K562 (cell line): ENCODE results near the gene CCDC148. TPM values are rescaled to one million over a fixed set of nuclear protein-coding genes. Genes with fewer than 3 reads are reported as not detected.

Source experiments
- CHD1 ChIP-seq: fragments of 200-600 bp; sonication (generic); IDR thresholded peaks from one replicate; pipeline ENCODE4 v1.6.1; 2012; ENCODE audit warnings: mild to moderate bottlenecking, moderate library complexity, low read length, inconsistent platforms
- CREBBP ChIP-seq: IDR thresholded peaks from one replicate; pipeline ENCODE4 v1.6.1; 2012; ENCODE audit warnings: low read depth, mild to moderate bottlenecking, control low read depth, inconsistent platforms, low read length
- E2F3 ChIP-seq: fragments of 250-450 bp; sonication (Bioruptor Pico); IDR thresholded peaks from 2 replicates; pipeline ENCODE4 v1.4.0; 2020; ENCODE audit warnings: mild to moderate bottlenecking
- ERF ChIP-seq: fragments of 450-650 bp; formaldehyde crosslinking; IDR thresholded peaks from 2 replicates; pipeline ENCODE4 v1.4.0; 2020; ENCODE audit warnings: mild to moderate bottlenecking, mixed read lengths
- FIP1L1 ChIP-seq: fragments of 200-400 bp; formaldehyde crosslinking; IDR thresholded peaks from 2 replicates; pipeline ENCODE4 v1.6.1; 2018; ENCODE audit warnings: mild to moderate bottlenecking, low read depth, low read length; ENCODE audit not compliant: poor library complexity, severe bottlenecking
- FOXA1 ChIP-seq: fragments of 450-650 bp; IDR thresholded peaks from 2 replicates; pipeline ENCODE4 v1.6.1; 2016; ENCODE audit warnings: mild to moderate bottlenecking, borderline replicate concordance
- HBP1 ChIP-seq: fragments of 450-650 bp; formaldehyde crosslinking; IDR thresholded peaks from 2 replicates; pipeline ENCODE4 v1.4.0; 2022; ENCODE audit warnings: missing genetic modification characterization
- HNRNPK ChIP-seq: fragments of 200-400 bp; formaldehyde crosslinking; IDR thresholded peaks from one replicate; pipeline ENCODE4 v1.6.1; 2018; ENCODE audit warnings: mild to moderate bottlenecking, low read depth, low read length; ENCODE audit not compliant: poor library complexity, severe bottlenecking
- PHF21A ChIP-seq: fragments of 450-650 bp; IDR thresholded peaks from 2 replicates; pipeline ENCODE4 v1.6.1; 2017; ENCODE audit warnings: low read depth, borderline replicate concordance
- PRPF4 ChIP-seq: fragments of 200-400 bp; formaldehyde crosslinking; IDR thresholded peaks from one replicate; pipeline ENCODE4 v1.6.1; 2017; ENCODE audit warnings: low read length, low read depth, mild to moderate bottlenecking; ENCODE audit not compliant: insufficient read depth, poor library complexity, severe bottlenecking
- PTRF ChIP-seq: fragments of 450-650 bp; IDR thresholded peaks from 2 replicates; pipeline ENCODE4 v1.6.1; 2016; ENCODE audit warnings: mild to moderate bottlenecking, missing genetic modification characterization, missing compliant biosample characterization
- SP1 ChIP-seq: sonication (generic); formaldehyde crosslinking; IDR thresholded peaks from 2 replicates; pipeline ENCODE4 v1.8.1; 2022; ENCODE audit warnings: mild to moderate bottlenecking, missing genetic modification reagents
- SPI1 ChIP-seq: IDR thresholded peaks from 2 replicates; pipeline ENCODE4 v1.6.1; 2011; ENCODE audit warnings: low read depth, low read length, control low read depth, borderline replicate concordance
- TGIF2 ChIP-seq: sonication (generic); formaldehyde crosslinking; IDR thresholded peaks from 2 replicates; pipeline ENCODE4 v1.8.1; 2022; ENCODE audit warnings: mild to moderate bottlenecking, missing genetic modification reagents, moderate library complexity
- U2AF1 ChIP-seq: fragments of 200-400 bp; formaldehyde crosslinking; optimal IDR thresholded peaks from 2 replicates; pipeline ENCODE3; 2017; ENCODE audit warnings: mild to moderate bottlenecking, low read depth, low read length, moderate library complexity
- ZNF12 ChIP-seq: sonication (generic); formaldehyde crosslinking; IDR thresholded peaks from 2 replicates; pipeline ENCODE4 v1.4.0; 2020; ENCODE audit warnings: mild to moderate bottlenecking, missing genetic modification reagents
- ZNF174 ChIP-seq: fragments of 250-450 bp; sonication (Bioruptor Pico); IDR thresholded peaks from 2 replicates; pipeline ENCODE4 v1.4.0; 2020; ENCODE audit warnings: mild to moderate bottlenecking
- ZNF740 ChIP-seq, 3 experiments: fragments of 200-800 bp in 1 of 3; sonication (Bioruptor generic) in 1 of 3; sonication (generic) in 1 of 3; formaldehyde crosslinking in 1 of 3; IDR thresholded peaks; 2 replicates each; pipeline versions ENCODE4 v1.6.1 to v1.8.0; 2016 to 2022; ENCODE audit warnings: mild to moderate bottlenecking in 2 of 3, missing compliant biosample characterization in 2 of 3, missing genetic modification characterization in 2 of 3, missing genetic modification reagents in 1 of 3
- ZNF76 ChIP-seq: fragments of 250-450 bp; sonication (Bioruptor Pico); IDR thresholded peaks from 2 replicates; pipeline ENCODE4 v1.4.0; 2020; ENCODE audit warnings: mild to moderate bottlenecking, moderate library complexity, borderline replicate concordance
- polyA plus RNA-seq, 8 experiments: library from polyadenylated mRNA; depleted of rRNA in 4 of 8; stranded (reverse) in 5 of 8; unstranded in 3 of 8; fragments of >200 nt; fragmentation: Nextera tagmentation in 2 of 8; fragmentation: Illumina TruSeq in 1 of 8; extraction: Ambion mirVana in 2 of 8; extraction: Trizol in 1 of 8; gene quantifications; 2 replicates each; pipeline versions ENCODE4 v1.2.1 to v1.2.3, GENCODE V29; 2011 to 2014; ENCODE audit warnings: inconsistent platforms in 1 of 8, missing spikeins in 1 of 8
- total RNA-seq, 7 experiments: library from RNA; depleted of rRNA in 6 of 7; stranded (reverse); fragments of >200 nt in 6 of 7; fragmentation: Illumina TruSeq in 2 of 7; extraction: Trizol in 2 of 7; gene quantifications; 2 replicates each; pipeline versions ENCODE4 v1.2.1 to v1.2.3, GENCODE V29; 2011 to 2021; ENCODE audit warnings: low replicate concordance in 1 of 7
- TF ChIP-seq, protein P1 (sequence below): fragments of 450-650 bp; IDR thresholded peaks from 2 replicates; pipeline ENCODE4 v1.6.1; 2014; ENCODE audit warnings: low read depth, mild to moderate bottlenecking, moderate library complexity, borderline replicate concordance

The CCDC148 gene
- total and polyA plus RNA-seq, 9 of the 15 experiments (the other 6 are each of a cell fraction or from before 2014, with no cell fraction given), result 0.10 to 1.4 (median 0.65) TPM

DNA sequence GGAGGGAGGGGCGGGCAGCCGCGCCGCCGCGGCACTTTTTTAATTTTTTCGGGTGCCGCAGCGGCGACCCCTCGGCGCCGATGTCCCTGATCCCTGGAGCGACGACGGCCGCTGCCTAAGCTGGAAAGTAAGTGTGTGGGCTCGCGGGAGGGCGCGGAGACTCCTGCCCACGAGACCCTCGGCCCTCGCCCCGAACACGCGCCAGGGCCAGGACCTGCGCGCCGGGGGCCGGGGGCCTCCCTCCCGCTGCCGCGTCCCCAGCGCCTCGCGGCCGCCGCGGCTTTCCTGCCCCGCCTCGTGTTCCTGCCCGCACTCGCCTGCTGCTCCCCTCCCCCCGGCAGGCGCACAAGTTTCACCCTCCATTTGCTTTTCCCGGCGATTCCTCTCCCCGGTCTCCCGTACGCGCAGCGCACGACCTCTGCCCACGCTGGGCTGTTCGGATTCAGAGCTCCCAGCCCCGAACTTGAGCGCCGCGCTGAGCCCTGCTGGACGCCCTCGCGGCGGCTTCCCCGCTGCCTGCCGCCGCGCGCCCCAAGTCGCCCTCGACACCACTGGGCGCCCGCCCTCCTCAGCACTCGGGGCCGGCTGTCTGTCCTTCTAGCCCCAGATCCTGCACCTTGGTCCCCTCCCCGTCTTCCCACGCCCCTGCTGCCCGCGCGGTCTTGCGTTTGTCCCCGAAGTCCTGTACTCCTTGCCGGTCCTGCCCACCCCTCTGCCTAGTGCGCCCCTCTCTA is 706 bp upstream of the CCDC148 start (continued):
- TF ChIP-seq ZNF740 (CRISPR knock-in tag; IDR thresholded peaks at IDR 0.05) (peak; percentile 52; the same call in 1 of the 2 replicates), ZNF740 (tag; IDR thresholded peaks at IDR 0.05) (no peak), HNRNPK (peak; percentile 1), SPI1 (no peak), FIP1L1 (no peak), ERF (CRISPR knock-in tag) (peak; percentile 7; the same call in 1 of the 2 replicates), FOXA1 (no peak), ZNF76 (CRISPR knock-in tag) (0 out of 2 replicates have a peak, but pooled peaks have one; percentile 32), ZNF174 (CRISPR knock-in tag) (no peak), SP1 (CRISPR knock-in tag) (peak; percentile 85; the same call in 1 of the 2 replicates), PTRF (tag) (no peak), PHF21A (no peak), CHD1 (peak; percentile 81), TGIF2 (CRISPR knock-in tag) (peak; percentile 66), CREBBP (no peak), HBP1 (no peak), ZNF12 (0 out of 2 replicates have a peak, but pooled peaks have one; percentile 8), PRPF4 (no peak), E2F3 (peak; percentile 72; the same call in 1 of the 2 replicates), U2AF1 (peak; percentile 40)
- TF ChIP-seq, protein P1, sequence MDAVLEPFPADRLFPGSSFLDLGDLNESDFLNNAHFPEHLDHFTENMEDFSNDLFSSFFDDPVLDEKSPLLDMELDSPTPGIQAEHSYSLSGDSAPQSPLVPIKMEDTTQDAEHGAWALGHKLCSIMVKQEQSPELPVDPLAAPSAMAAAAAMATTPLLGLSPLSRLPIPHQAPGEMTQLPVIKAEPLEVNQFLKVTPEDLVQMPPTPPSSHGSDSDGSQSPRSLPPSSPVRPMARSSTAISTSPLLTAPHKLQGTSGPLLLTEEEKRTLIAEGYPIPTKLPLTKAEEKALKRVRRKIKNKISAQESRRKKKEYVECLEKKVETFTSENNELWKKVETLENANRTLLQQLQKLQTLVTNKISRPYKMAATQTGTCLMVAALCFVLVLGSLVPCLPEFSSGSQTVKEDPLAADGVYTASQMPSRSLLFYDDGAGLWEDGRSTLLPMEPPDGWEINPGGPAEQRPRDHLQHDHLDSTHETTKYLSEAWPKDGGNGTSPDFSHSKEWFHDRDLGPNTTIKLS, result 0 out of 2 replicates have a peak, but pooled peaks have one; percentile 11
